GM20000 (cell line): Measurements from ENCODE around the gene PDZRN3.

Source experiments
- DNase-seq: peaks from one replicate; pipeline ENCODE4 v3.0.0; 2012; ENCODE audit warnings: low spot score
- TF ChIP-seq, protein P1 (sequence below): IDR thresholded peaks from 2 replicates; pipeline ENCODE4 v1.5.1; 2012; ENCODE audit warnings: mild to moderate bottlenecking, control low read depth; ENCODE audit errors: extremely low read depth, missing control alignments

The PDZRN3 gene

DNA sequence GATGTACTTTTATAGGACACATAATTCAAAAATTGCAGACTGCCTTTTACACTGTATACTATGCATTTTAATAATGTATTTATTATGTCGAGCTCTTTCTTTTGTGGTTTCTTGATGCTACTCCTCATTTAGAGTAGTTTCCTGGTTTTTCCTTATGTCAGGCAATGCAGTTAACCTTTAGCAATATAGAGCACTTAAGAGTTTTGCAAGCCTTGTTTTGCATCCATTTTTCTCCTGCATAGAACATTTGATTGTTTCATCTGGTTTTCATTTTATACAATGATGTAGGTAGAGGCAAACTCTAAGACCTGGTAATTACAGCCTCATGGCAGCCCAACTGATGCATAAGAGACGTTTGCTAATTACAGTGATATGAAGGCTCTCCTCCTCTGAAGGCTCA lies 86.3 kb downstream of the PDZRN3 start:
- TF ChIP-seq, protein P1, sequence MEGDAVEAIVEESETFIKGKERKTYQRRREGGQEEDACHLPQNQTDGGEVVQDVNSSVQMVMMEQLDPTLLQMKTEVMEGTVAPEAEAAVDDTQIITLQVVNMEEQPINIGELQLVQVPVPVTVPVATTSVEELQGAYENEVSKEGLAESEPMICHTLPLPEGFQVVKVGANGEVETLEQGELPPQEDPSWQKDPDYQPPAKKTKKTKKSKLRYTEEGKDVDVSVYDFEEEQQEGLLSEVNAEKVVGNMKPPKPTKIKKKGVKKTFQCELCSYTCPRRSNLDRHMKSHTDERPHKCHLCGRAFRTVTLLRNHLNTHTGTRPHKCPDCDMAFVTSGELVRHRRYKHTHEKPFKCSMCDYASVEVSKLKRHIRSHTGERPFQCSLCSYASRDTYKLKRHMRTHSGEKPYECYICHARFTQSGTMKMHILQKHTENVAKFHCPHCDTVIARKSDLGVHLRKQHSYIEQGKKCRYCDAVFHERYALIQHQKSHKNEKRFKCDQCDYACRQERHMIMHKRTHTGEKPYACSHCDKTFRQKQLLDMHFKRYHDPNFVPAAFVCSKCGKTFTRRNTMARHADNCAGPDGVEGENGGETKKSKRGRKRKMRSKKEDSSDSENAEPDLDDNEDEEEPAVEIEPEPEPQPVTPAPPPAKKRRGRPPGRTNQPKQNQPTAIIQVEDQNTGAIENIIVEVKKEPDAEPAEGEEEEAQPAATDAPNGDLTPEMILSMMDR, result no peak
- no peak for DNase-seq

DNA sequence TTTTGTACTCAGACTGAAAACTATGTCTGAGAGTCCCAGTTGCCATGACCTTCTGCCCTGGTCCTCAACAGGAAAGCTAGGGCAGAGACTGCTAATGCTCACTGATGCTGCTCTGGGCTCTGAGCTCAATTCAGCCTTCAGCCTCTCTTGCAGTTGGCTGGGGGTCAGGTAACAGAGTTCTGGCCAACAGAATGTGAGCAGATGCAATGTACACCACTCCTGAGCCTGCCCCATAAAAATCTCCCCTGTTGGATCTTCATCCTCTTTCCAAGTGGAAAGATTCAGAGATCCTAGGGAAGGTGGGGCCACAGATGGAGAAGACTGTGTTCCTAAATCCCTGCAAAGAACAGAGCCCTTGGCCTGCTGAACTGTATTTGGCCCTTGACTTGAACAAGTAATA lies 87.8 kb downstream of the PDZRN3 start:
- DNase-seq, result no peak
- TF ChIP-seq, protein P1, result no peak

DNA sequence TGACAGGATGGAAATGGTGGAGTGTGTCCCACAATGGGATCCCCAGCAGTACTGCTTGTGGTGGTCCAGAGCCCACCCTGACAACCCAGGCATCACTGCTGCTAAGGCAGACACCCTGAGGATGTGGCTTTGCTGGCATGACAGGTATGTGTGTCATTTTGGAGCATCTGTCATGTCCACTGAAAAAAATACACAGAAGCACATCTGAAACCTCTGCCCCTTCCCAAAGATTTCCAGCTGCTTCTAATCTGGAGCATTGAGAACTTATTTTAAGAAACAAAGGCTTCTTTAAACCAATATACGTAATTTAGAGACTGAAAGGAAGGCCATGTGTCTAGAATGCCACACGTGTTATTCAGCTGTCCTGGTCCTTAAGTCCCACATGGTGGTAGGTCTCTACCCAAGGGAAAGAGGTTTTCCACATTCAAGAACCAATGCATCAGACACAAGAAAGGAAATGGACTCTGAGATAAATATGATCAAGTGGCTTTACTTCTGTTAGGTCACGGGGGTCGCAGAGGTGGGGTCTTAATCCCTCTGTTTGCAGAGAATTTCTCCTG lies 88.3 kb downstream of the PDZRN3 start:
- TF ChIP-seq, protein P1, result no peak
- no peak for DNase-seq

DNA sequence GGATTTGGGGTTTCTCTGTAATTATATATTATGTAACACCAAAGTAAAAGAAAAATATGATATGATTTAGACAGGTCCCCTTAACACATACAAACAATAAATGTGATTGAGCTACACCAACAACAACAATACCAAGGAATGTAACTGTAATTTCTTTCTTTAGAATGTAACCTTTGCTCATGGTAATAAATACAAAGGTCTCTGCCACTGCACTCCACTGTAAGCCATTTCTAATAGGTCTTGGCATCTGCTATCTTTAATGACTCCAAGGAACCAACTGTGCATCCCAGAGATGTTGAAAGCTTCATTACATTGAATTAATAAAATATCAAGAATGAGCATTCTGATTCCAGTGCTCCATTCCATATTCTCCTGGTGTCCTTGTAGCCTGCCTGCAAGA lies 88.8 kb downstream of the PDZRN3 start:
- no peak for DNase-seq
- TF ChIP-seq, protein P1, result no peak

DNA sequence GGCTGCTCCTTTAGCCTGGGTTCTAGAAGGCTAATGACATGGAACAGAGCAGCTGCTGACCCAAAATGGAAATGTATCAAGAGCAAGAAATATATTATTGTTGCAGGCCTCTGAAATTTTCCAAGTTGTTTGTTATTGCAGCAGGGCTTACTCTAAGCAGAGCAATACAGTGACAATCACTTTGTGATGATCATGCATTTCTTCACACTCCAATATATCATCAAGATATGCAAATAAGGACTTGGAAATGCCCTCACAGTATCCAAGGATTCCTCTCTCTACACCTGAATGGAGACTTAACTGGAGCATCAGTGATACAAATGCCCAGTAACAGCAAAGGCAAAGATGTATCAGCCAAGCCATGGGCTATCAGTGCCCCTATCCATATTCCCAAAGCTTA lies 89.6 kb downstream of the PDZRN3 start:
- TF ChIP-seq, protein P1, result no peak
- DNase-seq, result no peak

DNA sequence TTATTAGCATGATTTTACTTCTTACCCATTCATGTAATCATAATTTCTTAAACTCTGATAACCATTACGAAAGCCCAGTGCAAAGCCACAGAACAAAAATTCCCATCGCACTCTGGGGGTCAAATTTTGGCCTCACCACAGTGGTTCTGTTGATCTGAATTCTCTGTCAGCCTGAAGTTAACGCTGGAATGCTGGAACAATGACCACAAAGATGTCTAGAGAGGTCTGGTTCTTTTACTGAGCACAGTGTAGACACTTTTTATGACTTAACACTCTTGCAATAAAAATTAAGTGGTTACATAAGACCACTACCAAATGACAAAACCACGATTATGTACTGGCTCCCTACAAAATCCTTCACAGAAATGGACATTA lies 94.7 kb downstream of the PDZRN3 start:
- TF ChIP-seq, protein P1, result no peak
- DNase-seq, result no peak

DNA sequence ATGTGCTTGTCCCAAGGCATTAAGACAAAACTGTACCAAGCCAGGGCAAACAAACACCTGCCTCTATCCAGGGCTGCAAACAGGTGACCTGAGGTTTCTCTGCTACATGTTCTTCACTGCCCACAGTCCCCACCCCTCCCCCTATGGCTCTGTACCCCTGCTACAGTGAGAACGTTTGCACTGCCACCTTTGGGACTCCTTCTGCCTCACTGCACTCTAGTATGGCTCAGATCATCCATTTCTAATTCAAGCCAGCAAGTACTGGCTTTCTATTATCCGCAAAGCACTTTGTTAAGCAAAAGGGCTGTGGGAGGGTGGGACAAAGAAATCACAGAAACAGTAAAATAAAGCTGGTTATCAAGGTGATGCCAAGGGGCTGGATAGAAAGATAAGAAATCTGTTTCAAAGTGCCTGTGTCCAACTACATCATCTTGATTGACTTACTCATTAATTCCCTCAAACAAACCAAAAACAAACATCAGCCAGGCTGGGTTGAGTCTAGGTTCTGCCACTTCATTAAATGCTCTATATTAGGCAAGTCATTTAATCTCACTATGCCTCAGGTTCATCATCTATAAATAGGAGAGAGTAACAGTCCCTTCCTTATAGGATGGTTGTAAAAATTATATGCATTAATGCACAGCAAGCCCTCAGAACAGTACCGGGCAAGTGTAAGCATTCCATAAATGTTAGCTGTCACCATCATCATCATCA lies 95.3 kb downstream of the PDZRN3 start:
- TF ChIP-seq, protein P1, result no peak
- no peak for DNase-seq
